ENCODE measurements around the gene CTNNA2.

CTNNA2 gene

GRCh38 chr2:80610108-80610507 is 1097.3 kb downstream of the CTNNA2 start:
- TF ChIP-seq CTCF (IDR thresholded peaks at IDR 0.05) = no peak
- no peak for TF ChIP-seq ZFX (IDR thresholded peaks at IDR 0.05; ENCODE audit: borderline replicate concordance)
- H3K27ac ChIP-seq = no peak overlapping the region

- TF ChIP-seq ZFX (IDR thresholded peaks at IDR 0.05; ENCODE audit: borderline replicate concordance) = no peak
- no peak overlapping the region for H3K27ac ChIP-seq
These were observed 1108.8 kb downstream of the CTNNA2 start for GRCh38 chr2:80621656-80622055.

- TF ChIP-seq CTCF (IDR thresholded peaks at IDR 0.05) (no peak), ZFX (IDR thresholded peaks at IDR 0.05; ENCODE audit: borderline replicate concordance) (no peak)
- no peak overlapping the region for H3K27ac ChIP-seq
These were observed 1111.2 kb downstream of the CTNNA2 start for GRCh38 chr2:80624062-80624461.

- TF ChIP-seq CTCF (IDR thresholded peaks at IDR 0.05) (no peak), ZFX (IDR thresholded peaks at IDR 0.05; ENCODE audit: borderline replicate concordance) (no peak)
These were observed 1121.7 kb downstream of the CTNNA2 start for GRCh38 chr2:80634590-80634989.

GRCh38 chr2:80638783-80639182 is 1125.9 kb downstream of the CTNNA2 start:
- TF ChIP-seq CTCF (IDR thresholded peaks at IDR 0.05) (no peak), ZFX (IDR thresholded peaks at IDR 0.05; ENCODE audit: borderline replicate concordance) (no peak)
- H3K27ac ChIP-seq = no peak overlapping the region

More at GRCh38 chr2:80634590-80634989, 1121.7 kb downstream of the CTNNA2 start:
- H3K27ac ChIP-seq = no peak overlapping the region

- H3K27ac ChIP-seq = no peak overlapping the region
- no peak for TF ChIP-seq ZFX (IDR thresholded peaks at IDR 0.05; ENCODE audit: borderline replicate concordance)
- TF ChIP-seq CTCF (IDR thresholded peaks at IDR 0.05) = no peak
These were observed 1129.6 kb downstream of the CTNNA2 start for GRCh38 chr2:80642465-80642864.

- TF ChIP-seq ZFX (IDR thresholded peaks at IDR 0.05; ENCODE audit: borderline replicate concordance) = no peak
- no peak for TF ChIP-seq CTCF (IDR thresholded peaks at IDR 0.05)
- H3K27ac ChIP-seq = no peak overlapping the region
These were observed 1130.7 kb downstream of the CTNNA2 start for GRCh38 chr2:80643598-80643997.

GRCh38 chr2:80651435-80651834 is 1138.6 kb downstream of the CTNNA2 start:
- no peak overlapping the region for H3K27ac ChIP-seq
- TF ChIP-seq ZFX (IDR thresholded peaks at IDR 0.05; ENCODE audit: borderline replicate concordance) (no peak), CTCF (IDR thresholded peaks at IDR 0.05) (no peak)

Data from 22Rv1 (cell line).